Measurements from ENCODE around the gene RPL7A. TPM values are rescaled to one million over a fixed set of nuclear protein-coding genes. Genes with fewer than 3 reads are reported as not detected.

The RPL7A gene
- total RNA-seq, 2 experiments from 2014 or later: 2,867 to 2,961 TPM

- no TSS peak for BruUV-seq (replicated peaks)
- Histone ChIP-seq H3K9me3 (ENCODE audit: low read length) (no peaks in the 10 kb centered on the region), H3K9me2 (ENCODE audit: insufficient read depth, low read length) (no peaks in the 10 kb centered on the region), H4K20me1 (ENCODE audit: insufficient read depth, low read length) (no peaks in the 10 kb centered on the region), H3K79me2 (ENCODE audit: insufficient read depth, low read depth, low read length) (no peaks in the 10 kb centered on the region), H3K4me3 (ENCODE audit: low read depth, low read length, poor library complexity, severe bottlenecking) (no peak overlapping the region), H3K4me2 (ENCODE audit: low read length) (no peak overlapping the region), H3K36me3 (ENCODE audit: insufficient read depth, low read length) (no peaks in the 10 kb centered on the region), H2AFZ (ENCODE audit: low read length) (no peak overlapping the region), H3K4me1 (ENCODE audit: insufficient read depth, low read length, poor library complexity, severe bottlenecking) (no peaks in the 10 kb centered on the region), H3K27ac (ENCODE audit: low read depth, low read length, poor library complexity, severe bottlenecking) (no peak overlapping the region)
- ChIA-PET POLR2A (no interaction called here), CTCF (ENCODE audit: unreplicated experiment) (interaction anchor here (0.6 kb wide), 1 partner anchor 1016 kb away, joined by 8 read pairs; no protein-coding TSS in a partner anchor)
- TF ChIP-seq EZH2phosphoT487 (IDR thresholded peaks at IDR 0.05; ENCODE audit: borderline replicate concordance, low read depth, low read length) (no peak), CTCF (conservative IDR thresholded peaks at IDR 0.05; ENCODE audit: low read length) (no peak)
- intact Hi-C loops (cut with micrococcal nuclease; ENCODE audit: unreplicated experiment): no loop called here
- no peak for DNase-seq (ENCODE audit: low spot score)
These were observed 43.9 kb upstream of the RPL7A start for GRCh38 chr9:133304158-133304470.

- H3K27ac ChIP-seq (ENCODE audit: low read depth, low read length, poor library complexity, severe bottlenecking): no peak overlapping the region
- CTCF ChIA-PET (ENCODE audit: unreplicated experiment): no interaction called here
- H4K20me1 ChIP-seq (ENCODE audit: insufficient read depth, low read length): no peaks in the 10 kb centered on the region
- H2AFZ ChIP-seq (ENCODE audit: low read length): no peak overlapping the region
- intact Hi-C loops (cut with micrococcal nuclease; ENCODE audit: unreplicated experiment): no loop called here
- no peak for TF ChIP-seq EZH2phosphoT487 (IDR thresholded peaks at IDR 0.05; ENCODE audit: borderline replicate concordance, low read depth, low read length)
- no peak for TF ChIP-seq CTCF (conservative IDR thresholded peaks at IDR 0.05; ENCODE audit: low read length)
- no peak overlapping the region for H3K4me3 ChIP-seq (ENCODE audit: low read depth, low read length, poor library complexity, severe bottlenecking)
- H3K79me2 ChIP-seq (ENCODE audit: insufficient read depth, low read depth, low read length): no peaks in the 10 kb centered on the region
- BruUV-seq (replicated peaks): no TSS peak
- no peaks in the 10 kb centered on the region for H3K9me2 ChIP-seq (ENCODE audit: insufficient read depth, low read length)
- H3K36me3 ChIP-seq (ENCODE audit: insufficient read depth, low read length): no peaks in the 10 kb centered on the region
- POLR2A ChIA-PET: no interaction called here
- 0 out of 2 replicates have a peak, but pooled peaks cover 4% of the 10 kb centered on the region for H3K9me3 ChIP-seq (ENCODE audit: low read length)
- H3K4me2 ChIP-seq (ENCODE audit: low read length): no peak overlapping the region
- no peak for DNase-seq (ENCODE audit: low spot score)
- no peaks in the 10 kb centered on the region for H3K4me1 ChIP-seq (ENCODE audit: insufficient read depth, low read length, poor library complexity, severe bottlenecking)
These were observed 43.3 kb upstream of the RPL7A start for GRCh38 chr9:133304477-133305377.

GRCh38 chr9:133305731-133306130, 42.3 kb upstream of the RPL7A start:
- H3K4me1 ChIP-seq (ENCODE audit: insufficient read depth, low read length, poor library complexity, severe bottlenecking): no peaks in the 10 kb centered on the region
- no peaks in the 10 kb centered on the region for H3K9me2 ChIP-seq (ENCODE audit: insufficient read depth, low read length)
- ChIA-PET POLR2A (no interaction called here), CTCF (ENCODE audit: unreplicated experiment) (no interaction called here)
- H2AFZ ChIP-seq (ENCODE audit: low read length): no peak overlapping the region
- BruUV-seq (replicated peaks): no TSS peak
- no peak for TF ChIP-seq EZH2phosphoT487 (IDR thresholded peaks at IDR 0.05; ENCODE audit: borderline replicate concordance, low read depth, low read length)
- TF ChIP-seq CTCF (conservative IDR thresholded peaks at IDR 0.05; ENCODE audit: low read length): no peak
- intact Hi-C loops (cut with micrococcal nuclease; ENCODE audit: unreplicated experiment): no loop called here
- 0 out of 2 replicates have a peak, but pooled peaks cover 4% of the 10 kb centered on the region for H3K9me3 ChIP-seq (ENCODE audit: low read length)
- H3K4me2 ChIP-seq (ENCODE audit: low read length): no peak overlapping the region
- no peak overlapping the region for H3K27ac ChIP-seq (ENCODE audit: low read depth, low read length, poor library complexity, severe bottlenecking)
- no peaks in the 10 kb centered on the region for H3K36me3 ChIP-seq (ENCODE audit: insufficient read depth, low read length)
- no peaks in the 10 kb centered on the region for H3K79me2 ChIP-seq (ENCODE audit: insufficient read depth, low read depth, low read length)
- no peak overlapping the region for H3K4me3 ChIP-seq (ENCODE audit: low read depth, low read length, poor library complexity, severe bottlenecking)
- DNase-seq (ENCODE audit: low spot score): no peak
- H4K20me1 ChIP-seq (ENCODE audit: insufficient read depth, low read length): no peaks in the 10 kb centered on the region

Data from OCI-LY7 (cell line).